Right hindlimb (tissue), 1 donor: Measurements from ENCODE around the gene FAM209B.
"Not testable (repeated sequence)": the region's sequence is repeated elsewhere in the genome, so short reads cannot be mapped to it uniquely, and the experiment has no call there.

Experiments
- DNase-seq: peaks from one replicate; pipeline ENCODE4 v3.0.0-alpha.2; 2018

FAM209B gene

GRCh38 chr20:56542489-56543030 lies 9.5 kb downstream of the FAM209B start:
- no peak for DNase-seq

DNA sequence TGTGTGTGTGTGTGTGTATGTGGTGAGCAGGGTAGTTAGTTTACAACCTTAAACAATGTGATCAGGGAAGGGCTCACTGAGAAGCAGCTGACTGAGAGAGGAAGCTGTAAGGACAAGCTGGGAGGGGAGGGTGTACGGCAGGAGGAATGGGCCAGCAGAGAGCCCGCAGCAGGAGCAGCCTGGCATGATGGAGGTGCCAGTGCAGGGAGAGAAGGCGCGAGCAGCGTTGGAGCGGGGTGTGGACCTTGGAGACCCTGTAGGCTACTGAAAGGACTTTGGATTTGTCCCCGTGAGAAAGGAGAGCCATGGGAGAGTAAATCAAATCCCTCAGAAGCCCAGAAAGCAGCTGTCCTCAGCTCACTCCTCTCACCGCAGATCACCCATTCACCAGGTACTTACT lies 18.5 kb downstream of the FAM209B start:
- DNase-seq, result no peak

- no peak for DNase-seq
Measured at GRCh38 chr20:56552911-56553629, 20.0 kb downstream of the FAM209B start.

GRCh38 chr20:56554869-56555268 lies 21.8 kb downstream of the FAM209B start:
- peak; percentile 25 for DNase-seq

DNA sequence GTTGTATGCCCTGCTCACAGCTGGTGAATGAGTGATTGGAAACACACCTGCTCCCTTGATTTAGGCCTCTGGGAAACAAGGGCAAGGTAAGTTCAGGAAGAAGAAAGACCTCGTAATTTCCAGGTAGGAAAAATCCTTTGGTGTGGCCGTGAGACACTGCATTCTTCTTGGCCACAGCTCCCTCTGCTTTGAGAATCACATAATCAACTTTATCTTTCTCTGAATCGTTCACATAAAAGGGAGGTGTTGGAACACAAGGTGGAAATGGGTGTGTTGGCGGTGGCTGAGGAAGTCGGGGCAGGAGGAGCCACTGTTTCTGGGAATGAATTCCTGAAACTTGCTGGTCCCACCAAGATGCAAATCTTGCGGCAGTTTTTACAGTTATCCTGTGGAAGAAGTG lies 25.9 kb downstream of the FAM209B start:
- DNase-seq, result no peak

DNA sequence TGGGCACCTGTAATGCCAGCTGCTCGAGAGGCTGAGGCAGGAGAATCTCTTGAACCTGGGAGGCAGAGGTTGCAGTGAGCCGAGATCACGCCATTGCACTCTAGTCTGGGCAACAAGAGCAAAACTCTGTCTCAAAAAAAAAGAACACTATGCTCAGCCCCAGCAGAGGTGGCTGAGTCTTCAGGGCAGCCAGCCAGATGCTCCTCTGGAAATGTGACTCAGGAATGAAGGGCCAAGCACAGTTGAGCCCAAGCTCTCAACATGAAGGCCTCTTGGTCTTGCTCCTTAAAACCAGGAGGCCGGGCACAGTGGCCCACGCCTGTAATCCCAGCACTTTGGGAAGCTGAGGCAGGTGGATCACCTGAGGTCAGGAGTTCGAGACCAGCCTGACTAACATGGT lies 31.5 kb downstream of the FAM209B start:
- DNase-seq, result not testable (repeated sequence)

DNA sequence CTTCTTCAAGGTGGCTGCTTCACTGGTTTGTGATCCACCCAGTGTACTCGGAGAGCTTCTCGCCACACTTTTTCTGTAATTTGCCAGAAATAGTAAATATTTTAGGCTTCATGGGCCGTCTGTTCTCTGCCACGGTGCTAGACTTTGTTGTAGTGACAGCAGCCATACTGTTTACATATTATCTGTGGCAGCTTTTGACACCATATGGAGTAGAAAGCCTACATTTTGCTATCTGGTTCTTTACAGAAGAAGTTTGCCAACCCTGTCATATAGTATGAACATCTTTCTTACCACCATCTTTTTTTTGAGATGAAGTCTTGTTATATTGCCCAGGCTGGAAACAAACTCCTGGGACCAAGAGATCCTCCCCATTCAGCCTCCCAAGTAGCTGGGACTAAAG lies 32.5 kb downstream of the FAM209B start:
- no peak for DNase-seq

DNA sequence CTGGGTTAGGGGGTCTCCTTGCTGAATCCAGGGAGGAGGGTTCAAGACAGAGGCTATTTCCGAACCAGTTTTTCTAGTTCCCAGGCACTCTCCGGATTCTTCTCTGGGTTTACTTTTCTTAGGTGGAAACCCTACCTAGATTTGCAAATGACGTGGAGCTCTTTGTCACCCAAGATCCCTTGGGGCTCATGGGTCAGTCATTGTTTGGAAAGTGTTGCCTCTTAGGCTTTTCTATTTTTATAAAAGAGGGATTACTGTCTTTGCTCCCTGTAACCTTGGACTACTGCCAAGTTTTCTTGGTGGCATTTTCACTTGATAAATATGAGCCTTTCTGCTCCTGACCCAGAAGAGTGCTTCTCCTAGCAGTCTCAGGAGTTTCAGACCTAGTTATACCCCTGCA lies 33.6 kb downstream of the FAM209B start:
- no peak for DNase-seq

DNA sequence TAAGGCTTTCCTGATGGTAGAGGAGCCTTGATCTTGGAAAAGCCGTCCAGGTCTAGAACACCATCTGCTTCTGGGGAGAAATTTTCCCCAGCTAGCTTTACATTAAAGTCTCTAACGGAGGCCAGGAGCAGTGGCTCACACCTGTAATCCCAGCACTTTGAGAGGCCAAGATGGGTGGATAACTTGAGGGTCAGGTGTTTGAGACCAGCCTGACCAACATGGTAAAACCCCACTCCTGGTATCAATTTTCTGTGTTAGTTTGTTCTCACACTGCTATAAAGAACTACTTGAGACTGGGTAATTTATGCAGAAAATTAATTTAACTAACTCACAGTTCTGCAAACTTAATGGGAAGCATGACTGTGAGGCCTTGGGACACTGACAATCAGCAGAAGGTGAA lies 37.8 kb downstream of the FAM209B start:
- DNase-seq, result no peak

DNA sequence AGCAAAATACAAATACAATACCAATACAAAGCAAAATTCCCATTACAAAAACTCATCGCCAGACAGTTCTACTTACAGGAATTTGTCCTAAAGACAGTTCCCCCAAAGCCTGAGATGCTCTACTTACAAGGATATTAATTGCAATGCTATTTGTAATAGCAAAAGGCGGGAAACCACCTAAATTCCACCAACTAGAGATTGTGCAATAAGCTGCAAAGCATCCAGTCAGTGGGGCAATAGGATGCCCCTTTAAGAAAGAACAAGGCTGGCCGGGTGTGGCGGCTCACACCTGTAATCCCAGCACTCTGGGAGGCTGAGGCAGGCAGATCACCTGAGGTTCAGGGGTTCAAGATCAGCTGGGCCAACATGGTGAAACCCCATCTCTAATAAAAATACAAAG lies 39.1 kb downstream of the FAM209B start:
- no peak for DNase-seq

DNA sequence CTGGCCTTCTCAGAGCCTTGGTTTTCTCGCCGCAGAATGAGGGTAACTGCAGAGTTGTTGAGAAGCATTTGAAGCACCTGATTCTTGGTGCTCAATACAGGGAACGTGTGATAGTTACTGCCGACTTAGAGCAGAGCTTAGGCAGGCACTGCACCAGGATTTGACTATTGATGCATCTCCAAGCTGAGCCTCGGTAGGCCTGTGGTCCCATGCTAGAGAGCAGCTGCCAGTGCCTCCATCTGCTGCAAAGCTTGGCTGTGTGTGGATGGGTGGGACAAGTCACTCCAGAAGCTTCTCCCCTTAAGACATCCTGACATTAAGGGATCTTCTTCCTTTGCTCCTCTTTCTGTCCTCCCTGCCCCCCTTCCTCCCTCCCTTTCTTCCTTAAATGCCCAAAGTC lies 40.9 kb downstream of the FAM209B start:
- DNase-seq, result no peak

GRCh38 chr20:56574531-56575142 lies 41.6 kb downstream of the FAM209B start:
- no peak for DNase-seq

GRCh38 chr20:56575157-56575556 lies 42.1 kb downstream of the FAM209B start:
- no peak for DNase-seq

GRCh38 chr20:56575961-56576360 lies 42.9 kb downstream of the FAM209B start:
- DNase-seq, result no peak

DNA sequence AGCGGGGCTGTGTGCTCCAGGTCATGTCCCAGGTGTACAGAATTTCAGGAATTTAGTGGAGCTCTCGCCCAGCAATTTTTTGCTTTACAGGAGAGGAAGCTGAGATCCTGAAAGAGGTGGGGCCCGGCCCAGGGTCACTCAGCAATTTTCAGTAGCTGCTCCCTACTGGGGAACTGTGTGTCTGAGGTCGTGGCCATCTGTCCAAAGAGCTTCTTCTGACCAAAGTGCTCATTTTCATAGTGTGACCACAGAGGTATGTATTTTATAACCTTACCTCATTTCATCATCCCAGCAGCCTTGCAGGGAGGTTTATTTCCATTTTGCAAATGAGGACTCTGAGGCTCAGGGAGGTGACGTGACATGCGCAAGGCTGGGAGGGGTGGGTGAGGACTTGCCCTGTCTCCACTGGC lies 46.3 kb downstream of the FAM209B start:
- DNase-seq, result no peak

DNA sequence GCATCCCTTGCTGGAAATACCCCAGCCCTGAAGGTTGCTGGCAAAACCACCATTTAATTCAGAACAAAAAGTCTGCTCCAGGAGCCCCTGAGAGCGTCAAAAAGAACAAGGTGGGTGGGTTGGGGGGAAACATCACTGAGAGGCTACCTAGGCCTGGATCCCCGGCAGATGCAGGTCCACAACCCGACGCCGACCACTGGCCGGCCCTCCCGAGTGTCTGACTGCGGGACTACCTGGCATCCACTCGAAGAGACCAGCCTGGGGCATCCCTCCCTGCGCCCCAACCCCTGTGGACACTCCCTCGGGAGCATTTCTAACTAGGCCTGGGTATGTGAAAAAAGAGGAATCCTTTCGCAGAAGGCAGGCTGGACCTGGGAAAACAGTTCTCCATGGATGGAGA lies 47.2 kb downstream of the FAM209B start:
- DNase-seq, result no peak

GRCh38 chr20:56581701-56582100 lies 48.7 kb downstream of the FAM209B start:
- DNase-seq, result no peak

DNA sequence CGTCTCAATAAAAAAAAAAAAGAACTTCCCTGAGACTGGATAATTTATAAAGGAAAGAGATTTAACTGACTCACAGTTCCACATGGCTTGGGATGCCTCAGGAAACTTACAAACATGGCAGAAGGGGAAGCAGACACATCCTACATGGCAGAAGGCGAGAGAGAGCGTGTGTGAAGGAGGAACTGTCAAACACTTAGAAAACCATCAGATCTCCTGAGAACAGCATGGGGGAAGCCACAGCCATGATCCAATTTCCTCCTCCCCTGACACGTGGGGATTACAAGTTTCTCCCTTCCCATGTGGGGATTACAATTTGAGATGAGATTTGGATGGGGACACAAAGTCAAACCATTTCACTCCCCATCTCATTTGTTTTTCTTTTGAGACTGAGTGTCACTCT lies 49.5 kb downstream of the FAM209B start:
- no peak for DNase-seq

DNA sequence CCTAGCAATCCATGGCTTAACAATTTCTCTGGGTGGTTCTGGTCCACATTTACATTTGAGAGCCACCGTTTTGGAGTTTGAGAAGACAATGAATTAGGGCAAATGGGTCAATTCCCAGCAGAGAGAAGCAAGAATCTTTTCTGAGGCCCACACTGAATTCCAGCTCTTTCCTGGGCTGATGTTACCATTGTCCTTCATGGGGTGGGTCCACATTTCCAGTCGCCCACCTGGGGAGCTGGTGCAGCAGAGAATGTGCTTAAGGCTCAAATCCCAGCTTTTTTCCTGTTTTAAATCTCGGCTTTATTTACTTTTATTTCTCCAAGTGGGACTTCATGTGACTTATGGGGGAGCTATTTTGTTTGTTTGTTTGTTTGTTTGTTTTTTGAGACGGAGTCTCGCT lies 51.9 kb downstream of the FAM209B start:
- DNase-seq, result no peak
